Neural crest cell (in vitro differentiated cells): ENCODE measurements around the gene TCN2. TPM values are rescaled to one million over a fixed set of nuclear protein-coding genes. Genes with fewer than 3 reads are reported as not detected.
A peak's percentile ranks its signal among the peaks of the same experiment; 100 is the strongest.

ENCODE experiments used
- DNase-seq: peaks from one replicate; pipeline ENCODE4 v3.0.0; 2021; ENCODE audit warnings: low read depth, mixed read lengths, low spot score
- H3K27ac Mint-ChIP-seq: one replicate; pipeline ENCODE4 v1.8.0; 2021; ENCODE audit warnings: mild to moderate bottlenecking, mixed read lengths; ENCODE audit not compliant: unreplicated experiment
- H3K27me3 Mint-ChIP-seq: 2 replicates; pipeline ENCODE4 v1.8.0; 2021; ENCODE audit warnings: low read depth, mild to moderate bottlenecking, mixed read lengths
- H3K36me3 Mint-ChIP-seq: 2 replicates; pipeline ENCODE4 v1.8.0; 2021; ENCODE audit warnings: low read depth, mild to moderate bottlenecking, mixed read lengths
- H3K4me1 Mint-ChIP-seq: 2 replicates; pipeline ENCODE4 v1.8.0; 2021; ENCODE audit warnings: mixed read lengths
- H3K4me3 Mint-ChIP-seq: one replicate; pipeline ENCODE4 v1.8.0; 2021; ENCODE audit warnings: mild to moderate bottlenecking, mixed read lengths
- H3K9me3 Mint-ChIP-seq: 2 replicates; pipeline ENCODE4 v1.8.0; 2021; ENCODE audit warnings: mixed read lengths
- total RNA-seq: library from RNA; stranded (reverse); gene quantifications from 2 replicates; pipeline ENCODE4 v1.2.1, GENCODE V29; 2021
- TF ChIP-seq, protein P1 (sequence below): fragments of 200-600 bp; sonication (generic); conservative IDR thresholded peaks from 2 replicates; pipeline ENCODE4 v1.5.0; 2021; ENCODE audit warnings: antibody characterized with exemption, mild to moderate bottlenecking

The TCN2 gene
- total RNA-seq, 1 donor from 2014 or later, result 16.2 TPM

DNA sequence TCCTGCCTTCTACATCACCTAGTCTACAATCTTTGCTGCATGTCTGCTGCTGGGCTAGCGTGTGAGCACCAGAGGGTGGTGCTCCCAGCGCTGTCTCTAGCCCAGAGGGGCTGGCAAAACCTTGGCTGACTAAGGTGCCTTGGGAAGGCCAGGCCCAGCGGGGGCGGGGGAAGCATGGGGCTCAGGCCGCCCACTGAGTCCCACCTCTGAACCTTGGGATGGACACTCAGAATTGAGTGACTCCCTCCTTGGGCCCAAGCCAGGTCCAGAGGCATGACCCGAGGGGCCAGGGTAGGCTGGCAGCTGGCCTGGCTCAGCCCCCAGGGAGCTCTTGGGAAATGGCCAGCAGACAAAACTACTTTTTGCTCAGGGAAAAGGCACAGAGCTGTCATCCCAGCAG lies 24.9 kb upstream of the TCN2 start:
- H3K27ac Mint-ChIP-seq, result no peak overlapping the region
- peaks cover 11% of the 10 kb centered on the region for H3K4me1 Mint-ChIP-seq
- H3K9me3 Mint-ChIP-seq, result no peaks in the 10 kb centered on the region
- no peaks in the 10 kb centered on the region for H3K27me3 Mint-ChIP-seq
- TF ChIP-seq, protein P1, sequence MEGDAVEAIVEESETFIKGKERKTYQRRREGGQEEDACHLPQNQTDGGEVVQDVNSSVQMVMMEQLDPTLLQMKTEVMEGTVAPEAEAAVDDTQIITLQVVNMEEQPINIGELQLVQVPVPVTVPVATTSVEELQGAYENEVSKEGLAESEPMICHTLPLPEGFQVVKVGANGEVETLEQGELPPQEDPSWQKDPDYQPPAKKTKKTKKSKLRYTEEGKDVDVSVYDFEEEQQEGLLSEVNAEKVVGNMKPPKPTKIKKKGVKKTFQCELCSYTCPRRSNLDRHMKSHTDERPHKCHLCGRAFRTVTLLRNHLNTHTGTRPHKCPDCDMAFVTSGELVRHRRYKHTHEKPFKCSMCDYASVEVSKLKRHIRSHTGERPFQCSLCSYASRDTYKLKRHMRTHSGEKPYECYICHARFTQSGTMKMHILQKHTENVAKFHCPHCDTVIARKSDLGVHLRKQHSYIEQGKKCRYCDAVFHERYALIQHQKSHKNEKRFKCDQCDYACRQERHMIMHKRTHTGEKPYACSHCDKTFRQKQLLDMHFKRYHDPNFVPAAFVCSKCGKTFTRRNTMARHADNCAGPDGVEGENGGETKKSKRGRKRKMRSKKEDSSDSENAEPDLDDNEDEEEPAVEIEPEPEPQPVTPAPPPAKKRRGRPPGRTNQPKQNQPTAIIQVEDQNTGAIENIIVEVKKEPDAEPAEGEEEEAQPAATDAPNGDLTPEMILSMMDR, result no peak
- no peak for DNase-seq
- H3K4me3 Mint-ChIP-seq, result no peak overlapping the region
- peaks cover 3% of the 10 kb centered on the region for H3K36me3 Mint-ChIP-seq

DNA sequence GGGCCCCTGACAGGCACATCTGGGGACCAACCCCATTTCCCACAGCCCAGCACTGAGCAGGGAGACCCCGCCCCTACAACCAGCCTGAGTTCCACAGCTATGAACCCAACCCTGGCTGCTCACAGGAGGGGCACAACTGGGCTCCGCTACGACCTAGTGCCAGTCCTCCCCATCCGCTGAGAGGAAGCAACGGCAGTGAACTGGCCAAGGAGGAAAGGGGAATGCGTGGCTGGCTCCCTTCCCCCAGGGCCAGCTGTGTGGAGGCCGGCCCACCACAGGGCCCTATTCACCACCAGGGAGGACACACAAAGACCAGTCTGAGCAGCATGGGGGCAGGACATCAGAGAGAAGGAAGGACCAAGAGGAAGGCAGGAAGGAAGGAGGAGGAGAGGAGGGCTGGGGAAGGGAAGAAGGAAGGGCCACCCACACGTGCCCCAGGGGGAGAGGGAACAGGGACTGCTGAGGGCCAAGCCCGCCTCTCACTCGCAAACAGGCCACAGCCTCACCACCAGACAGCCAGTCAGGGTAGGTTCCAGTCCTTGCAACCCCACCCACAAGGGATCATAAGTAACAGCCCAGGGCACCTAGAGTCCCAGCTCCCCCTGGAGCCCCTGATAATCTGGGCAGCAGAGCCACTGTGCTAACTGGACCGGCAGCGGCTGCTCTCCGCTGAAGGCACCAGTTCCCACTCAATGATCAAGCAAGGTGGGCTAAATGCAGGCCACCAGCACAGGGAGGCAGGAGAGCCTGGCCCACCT lies 24.0 kb upstream of the TCN2 start:
- Mint-ChIP-seq H3K9me3 (no peaks in the 10 kb centered on the region), H3K27ac (peak overlapping the region; percentile 93), H3K4me3 (peak overlapping the region; percentile 20), H3K27me3 (no peaks in the 10 kb centered on the region), H3K4me1 (peaks cover 11% of the 10 kb centered on the region), H3K36me3 (peaks cover 3% of the 10 kb centered on the region)
- peak; percentile 32 for DNase-seq
- TF ChIP-seq, protein P1, result no peak

DNA sequence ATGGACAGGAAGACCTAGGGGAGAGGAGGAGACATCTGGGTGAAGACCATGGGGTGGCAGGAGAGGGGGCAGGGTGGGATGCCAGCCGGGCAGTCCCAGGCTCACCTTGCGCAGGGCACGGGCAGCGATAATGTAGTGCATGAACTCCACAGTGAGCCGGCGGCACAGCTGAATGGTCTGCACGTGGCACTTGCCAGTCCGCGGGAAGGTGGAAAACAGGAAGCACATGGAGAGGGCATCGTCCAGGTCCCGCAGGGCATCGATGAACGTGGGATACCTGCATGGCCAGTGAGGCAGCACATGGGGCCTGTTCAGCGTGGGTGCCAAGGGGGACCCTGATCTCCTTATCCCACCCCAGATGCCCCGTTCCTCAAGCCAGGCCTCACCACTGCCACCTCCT lies 22.5 kb upstream of the TCN2 start:
- no peaks in the 10 kb centered on the region for H3K36me3 Mint-ChIP-seq
- peaks cover 11% of the 10 kb centered on the region for H3K4me1 Mint-ChIP-seq
- no peaks in the 10 kb centered on the region for H3K27me3 Mint-ChIP-seq
- no peak for DNase-seq
- H3K4me3 Mint-ChIP-seq, result no peak overlapping the region
- H3K9me3 Mint-ChIP-seq, result no peaks in the 10 kb centered on the region
- no peak overlapping the region for H3K27ac Mint-ChIP-seq
- TF ChIP-seq, protein P1, result no peak

DNA sequence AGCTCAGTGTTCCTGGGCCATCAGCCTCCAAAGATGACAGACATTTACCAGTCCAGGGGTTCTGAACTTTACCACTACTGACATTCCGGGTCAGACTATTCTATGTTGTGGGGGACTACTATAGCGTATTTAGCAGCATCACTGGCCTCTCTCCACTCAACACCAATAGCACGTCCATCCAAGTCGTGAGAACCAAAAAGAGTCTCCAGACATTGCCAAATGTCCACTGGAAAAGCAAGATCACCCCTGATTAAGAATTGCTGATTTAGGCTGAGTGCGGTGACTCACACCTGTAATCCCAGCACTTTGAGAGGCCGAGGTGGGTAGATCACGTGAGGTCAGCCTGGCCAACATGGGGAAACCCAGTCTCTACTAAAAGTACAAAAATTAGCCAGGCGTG lies 20.6 kb upstream of the TCN2 start:
- no peak for DNase-seq
- H3K9me3 Mint-ChIP-seq, result no peaks in the 10 kb centered on the region
- H3K27me3 Mint-ChIP-seq, result no peaks in the 10 kb centered on the region
- TF ChIP-seq, protein P1, result no peak
- peak overlapping the region; percentile 27 for H3K4me3 Mint-ChIP-seq
- no peak overlapping the region for H3K27ac Mint-ChIP-seq
- H3K36me3 Mint-ChIP-seq, result no peaks in the 10 kb centered on the region
- H3K4me1 Mint-ChIP-seq, result peaks cover 11% of the 10 kb centered on the region

DNA sequence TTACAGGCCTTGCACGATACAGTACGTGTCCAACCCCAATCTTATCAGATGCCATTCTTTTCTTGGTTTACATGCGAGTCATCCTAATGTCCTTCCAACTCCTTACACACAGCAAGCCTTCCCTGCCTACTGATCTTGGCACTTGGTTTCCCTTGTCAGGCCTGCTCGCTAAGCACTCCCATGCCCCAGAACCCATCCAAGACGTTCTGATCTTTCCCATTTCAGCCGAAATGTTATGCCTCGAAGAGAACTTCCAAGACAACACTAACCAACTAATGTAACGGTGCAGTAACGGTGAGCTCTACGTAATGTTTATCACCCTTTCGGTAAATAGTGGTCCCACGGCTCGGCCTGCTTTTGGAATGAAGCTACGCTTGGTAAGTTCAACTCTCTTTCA lies 15.8 kb upstream of the TCN2 start:
- no peaks in the 10 kb centered on the region for H3K9me3 Mint-ChIP-seq
- TF ChIP-seq, protein P1, result no peak
- H3K4me3 Mint-ChIP-seq, result no peak overlapping the region
- no peak for DNase-seq
- H3K4me1 Mint-ChIP-seq, result no peaks in the 10 kb centered on the region
- no peaks in the 10 kb centered on the region for H3K36me3 Mint-ChIP-seq
- H3K27ac Mint-ChIP-seq, result no peak overlapping the region
- H3K27me3 Mint-ChIP-seq, result peaks cover 11% of the 10 kb centered on the region
